NCI-H446 treated with DMSO at 0.1 percent for 48 hours (cell line): ENCODE data around the gene TLE4.
"Not testable (repeated sequence)": the region's sequence is repeated elsewhere in the genome, so short reads cannot be mapped to it uniquely, and the experiment has no call there.

Experiments used
- DNase-seq: peaks from one replicate; lab custom pipeline; 2025; lab: John Stamatoyannopoulos, UW

Gene TLE4

DNA sequence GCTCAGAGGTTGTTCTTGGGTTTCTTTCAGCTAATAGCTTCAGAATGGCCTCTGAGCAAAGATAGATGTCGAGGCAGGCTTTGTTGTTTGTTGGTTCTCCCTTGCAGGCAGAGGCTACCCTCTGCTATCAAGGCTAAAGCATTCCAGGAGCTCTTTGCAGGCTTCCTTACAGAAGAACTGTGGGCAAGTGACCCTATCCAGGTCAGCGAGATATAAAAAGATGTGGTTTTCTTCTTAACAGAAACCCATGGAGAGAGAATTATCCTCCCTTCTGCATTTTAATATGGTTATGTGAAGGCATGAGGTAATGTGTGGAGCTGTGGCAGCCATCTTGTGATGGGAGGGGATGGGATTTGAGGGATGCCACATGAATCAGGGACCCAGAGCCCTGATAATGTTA, 67.0 kb downstream of the TLE4 start:
- DNase-seq: no peak

DNA sequence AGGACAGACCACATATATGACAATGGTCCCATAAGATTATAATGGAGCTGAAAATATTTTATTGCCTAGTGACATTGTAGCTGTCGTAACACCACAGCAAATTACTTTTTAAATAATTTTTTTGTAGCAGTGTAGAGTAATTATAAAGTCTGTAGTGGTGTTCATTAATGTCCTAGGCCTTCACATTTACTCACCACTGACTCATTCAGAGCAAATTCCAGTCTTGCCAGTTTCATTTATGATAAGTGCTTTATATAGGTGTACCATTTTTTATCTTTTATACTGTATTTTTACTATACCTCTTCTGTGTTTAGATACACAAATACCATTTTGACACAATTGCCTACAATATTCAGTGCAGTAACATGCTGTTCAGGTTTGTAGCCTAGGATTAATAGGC, 67.6 kb downstream of the TLE4 start:
- DNase-seq: no peak

DNA sequence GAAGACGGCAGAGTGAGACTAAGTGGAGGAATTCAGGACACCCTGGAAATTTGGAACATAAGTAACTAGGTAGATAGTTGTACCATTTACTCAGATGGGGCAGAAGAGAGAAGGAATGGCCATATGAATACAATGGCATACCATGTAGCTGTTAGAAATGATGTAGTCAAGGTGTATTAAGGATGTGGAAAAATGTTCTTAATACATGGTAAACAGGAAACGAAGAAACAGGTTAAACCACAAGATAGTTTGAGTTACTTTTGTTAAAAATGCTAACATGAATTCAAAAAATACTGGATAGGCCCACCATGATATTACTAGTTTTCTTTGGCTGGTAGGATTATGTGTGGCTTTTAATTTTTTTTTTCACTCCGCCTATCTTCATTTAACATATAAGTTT, 68.3 kb downstream of the TLE4 start:
- DNase-seq: not testable (repeated sequence)

DNA sequence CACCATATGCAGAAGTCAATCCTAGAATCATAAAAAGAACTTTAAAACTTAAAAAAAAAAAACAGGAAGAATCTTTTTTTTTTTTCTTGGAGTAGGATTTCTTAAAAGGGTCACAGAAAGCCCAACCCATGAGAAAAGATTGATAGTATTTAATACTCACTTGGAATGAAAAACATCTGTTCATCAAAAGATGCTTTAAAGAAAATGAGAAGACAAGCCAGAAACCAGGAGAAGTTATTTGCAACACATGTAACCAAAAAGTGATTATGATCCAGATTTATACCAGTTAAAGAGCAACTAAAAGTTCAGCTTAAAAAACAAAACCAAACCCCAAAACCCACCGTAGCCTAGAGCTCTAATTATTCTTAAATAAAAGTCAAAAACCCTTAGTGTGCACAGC, 69.3 kb downstream of the TLE4 start:
- no peak for DNase-seq

DNA sequence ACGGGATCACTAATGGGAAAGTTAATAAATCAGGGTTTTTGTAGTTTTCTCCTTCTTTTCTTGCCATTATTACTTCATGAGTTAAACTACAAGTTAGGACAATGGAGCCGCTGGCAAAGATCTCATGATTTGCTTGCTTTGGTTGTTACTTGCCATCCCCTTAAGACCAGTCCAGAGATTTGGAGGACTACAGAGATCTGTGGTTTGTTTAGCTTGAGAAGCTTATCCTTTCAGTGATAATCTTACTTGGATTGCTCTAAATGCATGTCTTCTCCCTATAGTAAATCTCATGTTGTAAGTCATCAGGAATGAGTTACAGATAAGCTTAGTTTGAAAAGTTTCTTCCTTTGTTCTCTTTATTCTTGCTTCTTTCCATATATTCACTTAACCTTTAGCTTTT, 70.9 kb downstream of the TLE4 start:
- DNase-seq: no peak

DNA sequence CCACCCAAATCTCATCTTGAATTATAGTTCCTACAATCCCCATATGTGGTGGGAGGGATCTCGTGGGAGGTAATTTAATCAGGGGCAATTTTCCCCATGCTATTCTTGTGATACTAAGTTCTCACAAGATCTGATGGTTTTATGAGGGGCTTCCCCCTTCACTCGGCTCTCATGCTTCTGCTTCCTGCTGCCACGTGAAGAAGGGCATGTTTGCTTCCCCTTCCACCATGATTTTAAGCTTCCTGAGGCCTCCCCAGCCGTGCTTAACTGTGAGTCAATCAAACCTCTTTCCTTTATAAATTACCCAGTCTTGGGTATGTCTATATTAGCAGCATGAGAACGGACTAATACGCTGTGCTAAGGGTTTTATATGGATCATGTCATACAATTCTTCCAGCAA, 72.3 kb downstream of the TLE4 start:
- no peak for DNase-seq

DNA sequence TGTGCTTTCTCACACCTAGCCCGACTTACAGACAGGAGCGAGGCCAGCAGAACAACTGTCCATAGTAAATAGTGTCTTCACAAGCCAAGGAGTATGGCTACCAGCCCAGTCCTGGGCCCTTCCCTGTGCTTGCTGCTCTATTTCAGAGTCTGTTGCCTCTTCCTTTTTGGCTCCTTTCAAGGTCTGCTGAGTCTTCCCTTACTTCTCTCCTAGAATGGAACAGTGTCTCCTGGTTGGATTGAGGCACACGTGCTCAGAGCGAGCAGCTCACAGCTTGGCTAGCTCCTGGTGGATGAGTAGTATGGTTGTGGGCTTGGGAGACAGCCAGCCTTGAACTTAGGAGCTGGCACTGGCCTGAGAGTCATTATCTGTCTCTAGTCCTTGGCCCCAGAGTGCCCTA, 72.8 kb downstream of the TLE4 start:
- no peak for DNase-seq

DNA sequence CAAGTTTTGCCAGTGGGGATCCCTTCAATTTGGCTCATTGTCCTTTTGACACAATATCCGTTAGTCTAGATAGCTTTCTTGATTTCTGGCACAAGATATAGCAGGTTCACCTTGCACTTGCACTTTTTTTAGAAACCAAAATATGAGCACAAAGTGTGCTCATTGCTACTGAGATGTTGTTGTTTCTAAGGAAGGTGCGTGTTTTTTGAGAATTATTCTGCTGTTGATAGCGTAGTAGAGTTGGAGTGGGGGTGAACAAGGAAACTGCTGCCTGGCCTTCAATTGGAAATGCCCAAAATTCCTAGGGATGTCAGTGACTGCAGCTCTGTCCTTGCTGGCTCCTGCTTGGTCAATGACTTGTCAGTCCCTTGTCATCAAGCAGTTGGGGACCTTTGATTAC, 73.3 kb downstream of the TLE4 start:
- DNase-seq: no peak

DNA sequence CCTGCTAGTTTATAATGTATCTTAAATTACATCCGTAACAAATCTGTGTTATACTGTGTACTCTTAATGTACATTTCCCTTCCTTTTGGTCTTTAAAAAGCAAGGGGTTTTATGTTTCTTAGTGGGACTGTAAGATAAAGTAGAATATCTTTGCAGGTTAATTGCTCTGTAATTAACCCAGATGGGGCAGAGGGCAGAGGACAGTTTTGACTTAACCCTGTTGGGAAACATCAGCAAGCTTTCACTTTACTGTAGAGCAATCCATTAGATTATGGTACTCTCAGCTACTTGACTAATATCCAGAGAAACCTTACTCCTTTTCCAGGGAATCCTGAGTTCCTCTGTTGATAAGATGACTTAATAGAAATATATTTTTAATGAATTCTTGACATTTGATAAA, 74.3 kb downstream of the TLE4 start:
- no peak for DNase-seq

DNA sequence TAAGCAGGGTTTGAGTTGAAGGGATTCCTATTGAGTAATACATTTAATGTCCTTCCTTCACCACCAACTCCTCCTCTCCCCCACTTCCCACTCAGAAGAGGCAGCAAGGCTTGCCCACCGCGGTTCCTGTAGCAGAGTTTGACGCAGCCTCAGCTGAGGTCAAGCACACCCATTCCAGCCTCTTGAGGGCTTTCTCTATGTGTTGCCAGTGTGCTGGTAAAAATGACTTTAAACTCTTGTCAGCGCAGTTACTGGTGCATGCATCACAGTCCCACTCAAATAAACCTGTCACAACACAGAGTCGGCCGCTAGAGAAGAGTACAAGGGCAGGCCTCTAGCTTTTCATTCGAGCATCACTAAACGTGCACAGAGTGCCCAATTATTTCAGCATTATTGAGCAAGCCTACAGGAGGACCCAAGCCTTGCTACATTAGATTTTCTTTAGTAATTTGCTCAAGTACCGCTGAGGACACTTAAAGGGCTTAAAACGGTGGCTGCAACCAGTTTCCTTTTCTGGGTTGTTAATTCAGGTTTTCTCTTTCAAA, 79.6 kb downstream of the TLE4 start:
- no peak for DNase-seq

DNA sequence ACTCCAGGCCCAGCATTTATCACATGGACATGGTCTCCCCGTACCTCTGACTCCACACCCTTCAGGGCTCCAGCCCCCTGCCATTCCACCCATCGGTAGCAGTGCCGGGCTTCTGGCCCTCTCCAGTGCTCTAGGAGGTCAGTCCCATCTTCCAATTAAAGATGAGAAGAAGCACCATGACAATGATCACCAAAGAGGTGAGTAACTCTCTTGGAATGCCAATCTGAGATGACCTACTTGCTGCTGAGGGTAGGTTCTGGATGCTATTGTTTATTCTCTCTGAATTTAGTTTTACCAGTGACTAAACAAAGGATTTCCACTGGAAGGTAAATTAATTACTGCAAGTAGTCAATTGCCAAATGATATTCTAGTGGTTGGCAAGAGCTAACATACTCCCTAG, 80.8 kb downstream of the TLE4 start:
- DNase-seq: no peak

DNA sequence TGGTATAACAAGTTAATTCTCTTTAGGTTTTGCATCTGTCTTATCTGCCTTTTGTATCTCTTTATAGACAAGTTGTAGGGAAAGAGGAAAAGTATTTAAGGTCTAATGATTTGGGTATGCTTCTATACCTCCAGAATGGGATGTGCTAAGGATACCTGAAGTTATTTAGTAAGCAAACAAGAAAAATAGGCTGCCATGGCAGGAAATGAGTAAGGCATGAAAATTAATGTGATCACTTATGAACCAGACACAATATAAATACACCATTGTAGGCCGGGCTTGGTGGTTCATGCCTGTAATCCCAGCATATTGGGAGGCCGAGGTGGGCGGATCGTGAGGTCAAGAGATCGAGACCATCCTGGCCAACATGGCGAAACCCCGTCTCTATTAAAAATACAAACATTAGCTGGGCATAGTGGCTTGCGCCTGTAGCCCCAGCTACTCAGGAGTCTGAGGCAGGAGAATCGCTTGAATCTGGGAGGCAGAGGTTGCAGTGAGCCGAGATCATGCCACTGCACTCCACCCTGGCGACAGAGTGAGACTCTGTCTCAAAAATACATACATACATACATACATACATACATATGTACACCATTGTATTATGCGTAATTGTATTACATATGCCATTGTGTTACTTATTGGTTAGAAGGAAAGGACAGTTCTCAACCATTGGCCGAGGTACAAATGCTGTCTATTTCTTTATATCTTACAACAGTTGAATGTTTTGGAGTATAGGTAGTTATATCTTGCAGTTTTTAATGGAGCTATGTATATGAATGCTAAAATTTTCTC, 83.0 kb downstream of the TLE4 start:
- DNase-seq: not testable (repeated sequence)

DNA sequence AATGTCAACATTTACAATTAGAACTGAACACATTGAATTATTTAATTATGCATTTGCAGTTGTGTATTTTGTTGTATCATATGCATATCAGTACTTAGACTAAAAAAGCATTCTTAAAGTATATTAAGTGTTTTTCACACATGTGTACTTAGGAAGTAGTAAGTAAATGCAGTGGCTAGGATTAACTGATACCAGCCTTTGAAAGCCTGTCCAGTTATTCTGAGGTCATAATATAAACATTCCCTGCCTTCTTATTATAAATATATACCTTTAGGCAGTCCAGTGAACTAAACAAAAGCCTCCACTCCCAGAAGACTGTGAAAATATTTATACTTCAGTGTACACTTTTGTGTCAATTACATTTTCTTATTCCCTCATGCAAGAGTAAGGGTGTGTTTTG, 83.8 kb downstream of the TLE4 start:
- DNase-seq: no peak

DNA sequence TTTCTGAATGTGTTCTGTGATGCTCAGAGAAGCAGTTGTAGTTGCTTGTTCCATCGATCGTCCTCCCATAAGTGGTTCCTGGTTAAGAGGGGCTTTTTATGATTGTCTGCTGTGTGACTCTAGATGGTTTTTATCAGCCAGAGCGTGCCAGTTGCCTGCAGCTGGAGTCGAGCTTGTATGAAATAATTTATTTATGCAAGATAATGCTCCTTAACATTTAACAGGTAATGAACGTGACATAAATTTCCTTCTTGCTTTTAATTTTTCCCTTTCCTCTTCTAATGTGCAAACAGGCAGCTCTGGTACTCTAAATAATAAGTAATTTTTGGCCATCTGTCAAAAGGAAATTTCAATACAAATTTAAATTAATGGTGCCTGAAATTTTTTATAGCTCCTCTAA, 84.4 kb downstream of the TLE4 start:
- no peak for DNase-seq

DNA sequence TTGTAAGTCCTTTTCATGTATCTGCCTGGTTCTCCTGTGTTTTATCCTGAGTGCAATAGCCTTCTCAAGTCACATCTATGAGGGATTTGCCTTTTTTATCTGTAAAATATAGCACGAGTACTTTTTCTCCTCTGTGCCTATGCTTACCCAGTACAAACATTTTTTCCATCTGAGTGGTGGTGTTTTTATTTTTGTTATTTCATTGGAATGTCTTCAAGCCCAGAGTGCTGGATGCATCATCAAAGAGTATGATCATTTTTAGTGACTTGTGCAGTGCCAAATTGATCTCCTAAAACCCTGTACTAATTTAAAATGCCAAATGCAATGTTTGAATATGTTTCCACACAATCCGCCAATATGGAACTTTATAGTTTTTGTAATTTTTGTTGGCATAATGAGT, 86.1 kb downstream of the TLE4 start:
- DNase-seq: no peak

DNA sequence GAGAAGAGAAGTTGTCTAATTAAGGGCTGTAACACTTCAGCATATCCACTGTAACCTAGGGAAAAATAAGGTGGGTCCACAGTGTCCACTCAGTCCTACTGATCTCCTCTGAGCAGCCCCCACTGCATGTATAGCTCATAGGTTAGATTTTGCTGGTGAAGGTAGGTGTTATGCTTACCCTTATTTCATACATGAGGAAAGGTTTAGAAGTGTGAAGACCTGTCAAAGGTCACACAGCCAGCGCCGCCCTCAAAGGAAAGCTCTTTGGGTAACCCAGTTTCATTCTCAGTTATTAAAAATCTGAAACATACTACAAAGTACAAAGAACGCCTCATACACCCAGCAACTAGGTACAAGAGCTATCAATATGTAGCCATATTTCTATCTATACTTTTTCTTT, 87.2 kb downstream of the TLE4 start:
- no peak for DNase-seq

DNA sequence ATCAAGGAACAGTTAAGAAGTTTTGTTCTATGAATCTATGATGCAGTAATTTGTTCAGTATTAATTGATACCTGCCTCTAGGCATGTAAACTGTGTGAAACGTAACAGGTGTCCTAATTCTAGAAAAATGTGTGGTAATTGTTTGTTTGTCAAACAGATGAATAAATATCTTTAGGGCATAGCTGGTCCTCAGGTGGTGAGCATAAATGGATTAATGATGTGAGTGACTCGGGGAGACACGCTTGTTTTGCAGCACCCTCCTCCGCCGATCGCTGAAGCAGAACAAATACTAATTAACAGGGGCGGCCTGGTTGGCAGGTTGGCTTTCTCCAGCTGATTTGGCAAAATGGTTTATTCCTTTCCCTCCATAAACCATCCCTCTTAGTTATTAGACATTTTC, 88.8 kb downstream of the TLE4 start:
- no peak for DNase-seq

DNA sequence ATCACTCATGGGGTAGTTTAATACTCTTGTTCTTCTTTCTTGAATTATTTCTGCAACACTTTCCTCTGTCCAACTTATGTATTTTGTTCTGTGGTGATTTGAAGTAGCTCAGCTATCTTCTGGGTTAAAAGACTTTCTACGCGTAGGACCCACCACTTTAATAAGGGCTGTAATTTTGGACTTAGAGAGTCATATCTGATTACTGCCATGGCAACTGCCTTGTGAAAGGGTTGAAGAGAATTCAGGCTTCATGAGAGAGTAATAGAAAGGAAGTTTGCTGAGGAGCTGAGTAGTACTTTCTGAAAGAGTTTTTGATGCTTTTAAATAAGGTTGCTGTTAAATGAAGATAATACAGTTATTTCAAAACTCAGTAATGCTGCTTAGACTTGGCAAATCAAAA, 89.5 kb downstream of the TLE4 start:
- DNase-seq: no peak

DNA sequence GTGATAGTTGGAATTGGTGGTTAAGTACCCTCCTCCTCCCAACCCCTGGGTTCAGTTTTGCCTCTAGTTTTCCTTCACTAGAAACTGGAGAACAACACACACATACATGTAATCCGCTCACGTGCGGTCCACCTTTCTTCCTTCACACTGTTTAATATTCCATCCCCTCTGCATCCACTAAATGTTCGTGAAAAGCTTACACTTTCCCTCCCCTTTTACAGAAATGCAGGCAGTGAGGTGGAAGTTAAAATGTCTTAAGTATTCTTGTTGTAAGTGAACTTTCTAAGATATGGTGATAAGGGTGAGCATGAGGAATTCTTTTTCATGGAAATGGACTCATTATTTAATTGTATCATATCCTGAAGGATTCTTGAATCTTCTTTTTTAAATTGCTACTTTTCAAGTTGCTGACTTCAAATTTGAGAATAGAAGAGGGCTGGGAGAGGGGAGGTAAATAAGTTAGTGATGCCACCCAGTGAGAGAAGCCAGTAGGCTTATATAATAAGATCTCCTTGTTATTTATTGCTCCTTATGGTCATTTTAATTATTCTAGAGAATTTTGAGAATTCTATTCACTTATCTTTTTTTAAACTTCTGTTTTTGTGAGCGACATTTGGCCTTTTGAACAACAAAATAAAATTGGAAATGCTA, 90.2 kb downstream of the TLE4 start:
- DNase-seq: no peak

DNA sequence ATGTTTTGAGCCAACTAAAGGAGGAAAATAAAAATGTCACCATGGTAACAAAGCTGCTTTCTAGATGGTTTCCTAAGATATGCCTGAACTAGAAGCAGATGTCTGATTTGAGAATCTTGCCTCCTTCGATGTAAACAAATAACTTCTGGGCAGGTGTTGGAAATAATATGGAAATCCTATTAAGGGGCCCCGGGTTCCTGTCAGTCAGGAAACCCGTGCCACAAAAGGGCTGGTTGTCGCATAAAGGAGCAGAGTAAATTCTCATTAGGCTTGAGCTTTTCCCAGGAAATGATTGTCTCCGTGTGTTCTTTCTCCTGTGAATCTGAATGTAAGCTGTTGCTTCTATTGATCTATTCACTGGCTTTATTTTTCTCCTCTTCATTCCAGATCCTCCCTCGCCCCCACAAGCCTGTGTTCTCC, 90.8 kb downstream of the TLE4 start:
- DNase-seq: no peak

DNA sequence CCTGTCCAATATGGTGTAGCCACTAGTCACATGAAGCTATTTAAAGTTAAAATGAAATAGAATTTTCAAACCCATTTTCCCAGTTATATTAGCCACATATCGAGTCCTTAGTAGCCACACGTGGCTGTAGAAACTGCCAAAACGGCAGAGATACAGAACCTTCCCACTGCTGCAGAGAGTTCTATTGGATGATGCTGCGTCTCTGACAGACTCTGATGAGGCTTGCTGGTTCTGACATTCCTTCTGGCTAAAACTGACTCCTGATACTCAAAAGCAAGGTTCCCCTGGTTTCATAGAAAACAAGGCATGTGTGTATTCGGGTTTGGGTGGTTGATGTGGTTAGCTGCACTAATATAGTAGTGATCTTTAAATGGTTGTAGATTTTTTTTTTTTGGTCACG, 91.5 kb downstream of the TLE4 start:
- DNase-seq: no peak

DNA sequence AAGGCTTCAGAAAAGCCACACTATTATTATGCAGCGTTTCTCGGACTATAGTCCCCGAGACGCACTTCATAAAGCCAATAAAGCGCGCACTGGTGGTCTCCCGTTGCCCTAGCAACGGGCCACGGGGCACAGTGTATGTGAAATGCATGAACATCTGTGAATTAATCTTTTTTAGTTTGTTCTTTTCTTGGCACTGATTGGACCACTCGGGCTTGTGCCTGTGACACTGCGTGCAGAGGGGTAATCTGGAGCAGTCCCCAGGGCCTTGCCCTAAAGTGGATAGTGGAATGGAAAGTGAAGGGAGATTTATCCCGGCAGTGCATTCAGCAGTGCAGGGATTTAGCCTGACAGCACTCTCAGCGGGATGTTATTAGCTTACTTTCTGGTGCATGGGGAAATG, 92.1 kb downstream of the TLE4 start:
- no peak for DNase-seq

DNA sequence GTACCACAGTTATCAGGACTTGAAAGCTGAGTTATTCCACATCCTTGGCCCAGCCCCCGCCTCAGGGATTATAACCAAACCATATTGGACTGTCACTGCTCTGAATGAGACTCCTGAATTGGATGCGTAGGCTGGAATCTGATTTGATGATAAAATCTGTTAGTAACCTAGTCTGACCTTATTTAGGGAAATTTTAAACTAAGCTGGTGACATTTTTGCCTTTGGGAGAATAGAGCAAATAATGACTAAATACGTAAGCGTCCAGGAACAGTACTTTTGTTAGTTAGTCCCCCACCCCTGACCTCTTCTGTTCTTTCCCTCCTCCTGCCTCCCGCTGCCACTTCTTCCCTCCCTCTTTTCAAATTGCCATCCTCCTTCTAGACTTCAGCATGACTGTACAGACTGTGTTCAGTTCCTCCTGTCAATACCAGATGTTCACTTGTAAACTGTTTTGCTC, 92.6 kb downstream of the TLE4 start:
- DNase-seq: no peak

DNA sequence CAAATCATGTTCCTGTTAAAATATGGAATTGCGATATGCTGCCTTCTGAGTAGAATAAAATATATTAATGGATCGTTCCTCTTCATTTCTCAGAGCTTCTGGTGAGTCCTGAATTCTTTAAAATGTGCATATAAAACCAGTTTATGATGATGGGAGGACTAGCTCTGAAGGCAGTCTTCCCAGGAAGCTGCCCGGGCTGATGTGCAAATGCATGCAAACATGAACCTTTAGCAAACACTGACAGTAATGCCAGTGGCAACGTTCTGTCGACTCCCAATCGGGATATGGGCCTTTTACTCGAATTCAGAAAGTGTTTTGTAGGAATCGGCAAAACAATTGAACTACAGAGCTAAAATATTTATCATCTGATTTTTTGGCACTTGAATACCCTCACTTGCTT, 93.6 kb downstream of the TLE4 start:
- DNase-seq: no peak
